Tibial nerve (tissue), 4 donors: ENCODE measurements around the gene STAT2. TPM values are rescaled to one million over a fixed set of nuclear protein-coding genes. Genes with fewer than 3 reads are reported as not detected.
"Not testable (repeated sequence)": the region's sequence is repeated elsewhere in the genome, so short reads cannot be mapped to it uniquely, and the experiment has no call there.

Experiments used
- DNase-seq, 2 donors: peaks; one replicate each; pipeline ENCODE4 v3.0.0-alpha.2; 2019; ENCODE audit warnings: low spot score in 2 of 2
- H3K27ac ChIP-seq, 4 donors: fragments of 200-600 bp; sonication (generic) in 3 of 4; one replicate each; pipeline ENCODE4 v1.5.1; 2017 to 2019; ENCODE audit warnings: mild to moderate bottlenecking in 1 of 4
- H3K27me3 ChIP-seq, 2 donors: fragments of 200-600 bp; sonication (generic) in 1 of 2; one replicate each; pipeline versions ENCODE4 v1.5.1 to v1.6.0; 2017 to 2019
- H3K36me3 ChIP-seq, 3 donors: fragments of 200-600 bp; sonication (generic); one replicate each; pipeline ENCODE4 v1.5.1; 2018 to 2019
- H3K4me1 ChIP-seq, 4 donors: fragments of 200-600 bp; sonication (generic) in 3 of 4; one replicate each; pipeline ENCODE4 v1.5.1; 2017 to 2019
- H3K4me3 ChIP-seq, 4 donors: fragments of 200-600 bp; sonication (generic) in 3 of 4; one replicate each; pipeline ENCODE4 v1.5.1; 2017 to 2019; ENCODE audit warnings: mild to moderate bottlenecking in 1 of 4, moderate library complexity in 1 of 4
- H3K9me3 ChIP-seq, 4 donors: fragments of 200-600 bp; sonication (generic) in 3 of 4; one replicate each; pipeline ENCODE4 v1.5.1; 2017 to 2019
- CTCF ChIP-seq, 5 experiments: fragments of 200-600 bp in 3 of 5; fragments of 450-650 bp in 2 of 5; sonication (generic) in 3 of 5; IDR thresholded peaks; one replicate each; pipeline ENCODE4 v1.5.1; 2016 to 2019; ENCODE audit warnings: antibody characterized with exemption in 5 of 5, mild to moderate bottlenecking in 3 of 5, moderate library complexity in 2 of 5
- EP300 ChIP-seq, 2 donors: sonication (generic); formaldehyde crosslinking; IDR thresholded peaks; one replicate each; pipeline ENCODE4 v1.6.1; 2017; ENCODE audit warnings: antibody characterized with exemption in 2 of 2, mild to moderate bottlenecking in 1 of 2
- POLR2A ChIP-seq, 2 donors: fragments of 450-650 bp; IDR thresholded peaks; one replicate each; pipeline ENCODE4 v1.6.1; 2017; ENCODE audit warnings: antibody characterized with exemption in 2 of 2, mild to moderate bottlenecking in 2 of 2, moderate library complexity in 2 of 2
- WGBS, 2 donors: methylation state at CpG; one replicate each; pipeline ENCODE4 v1.1.5; 2018; 5-methylcytosine and 5-hydroxymethylcytosine counted together
- total RNA-seq, 4 donors: library from RNA; depleted of rRNA; stranded (reverse); fragments of >200 nt; gene quantifications; one replicate each; pipeline ENCODE4 v1.1.0, GENCODE V29; 2016

The STAT2 gene
- total RNA-seq: 100 to 1,000 TPM; 163 to 296 (median 239) TPM

GRCh38 chr12:56359851-56360767 is at the start of gene STAT2:
TSS of gene STAT2 (minus strand) at chr12:56360107. CDS start at chr12:56356571, 3,536 bp downstream.
- Histone ChIP-seq H3K4me3 (peak within 1 kb of the TSS; percentile 67 to 78 (median 72)), H3K4me1 (peaks cover 0 to 29% (median 21%) of the 10 kb centered on the region in 4 donors), H3K27me3 (no peaks in the 10 kb centered on the region), H3K9me3 (no peaks in the 10 kb centered on the region), H3K36me3 (peaks cover under 1 to 16% (median 8%) of the 10 kb centered on the region in 3 donors), H3K27ac (peak within 1 kb of the TSS; percentile 89 to 95 (median 94))
- TF ChIP-seq POLR2A (IDR thresholded peaks at IDR 0.05) (peak; percentile 54 to 75), EP300 (IDR thresholded peaks at IDR 0.05) (peak; percentile 94 to 97), CTCF (IDR thresholded peaks at IDR 0.05) (peak in 4 of 5 experiments; percentile 5 to 25 (median 8))
- peak; percentile 96 to 98 for DNase-seq
- whole genome bisulfite sequencing, 2 donors: 1% methylated on average over 44 to 48 of the region's 54 CpGs

- Histone ChIP-seq H3K27me3 (no peaks in the 10 kb centered on the region), H3K9me3 (no peaks in the 10 kb centered on the region), H3K4me3 (no peak overlapping the region), H3K27ac (no peak overlapping the region), H3K4me1 (no peaks in the 10 kb centered on the region), H3K36me3 (no peaks in the 10 kb centered on the region)
- 85 to 88% methylated on average over 5 of the region's 5 CpGs for WGBS, 2 donors
- DNase-seq: no peak
- TF ChIP-seq CTCF (IDR thresholded peaks at IDR 0.05): no peak
- no peak for TF ChIP-seq POLR2A (IDR thresholded peaks at IDR 0.05)
- no peak for TF ChIP-seq EP300 (IDR thresholded peaks at IDR 0.05)
Observed at GRCh38 chr12:56408799-56409417, 49.0 kb upstream of the STAT2 start.

GRCh38 chr12:56404227-56404626 is 44.3 kb upstream of the STAT2 start:
- not testable (repeated sequence) for H3K27me3 ChIP-seq, H3K9me3 ChIP-seq, H3K27ac ChIP-seq, H3K36me3 ChIP-seq, H3K4me3 ChIP-seq, H3K4me1 ChIP-seq, DNase-seq
- 92 to 93% methylated on average over 3 of the region's 3 CpGs for WGBS, 2 donors

- not testable (repeated sequence) for DNase-seq, H3K27me3 ChIP-seq, H3K27ac ChIP-seq, H3K4me1 ChIP-seq, H3K4me3 ChIP-seq, H3K36me3 ChIP-seq
- H3K9me3 ChIP-seq: peaks cover 0 to 19% (median 0%) of the 10 kb centered on the region in 4 donors
Observed at GRCh38 chr12:56401612-56402011, 41.7 kb upstream of the STAT2 start.

GRCh38 chr12:56401125-56401524 is 41.2 kb upstream of the STAT2 start:
- not testable (repeated sequence) for H3K4me1 ChIP-seq, H3K27me3 ChIP-seq, H3K4me3 ChIP-seq, H3K36me3 ChIP-seq, H3K27ac ChIP-seq, DNase-seq
- peaks cover 0 to 19% (median 0%) of the 10 kb centered on the region in 4 donors for H3K9me3 ChIP-seq
- 84 to 85% methylated on average over 2 of the region's 3 CpGs for WGBS, 2 donors

- whole genome bisulfite sequencing, 2 donors: 92 to 94% methylated on average over 3 of the region's 3 CpGs
- not testable (repeated sequence) for H3K27me3 ChIP-seq, H3K36me3 ChIP-seq, H3K4me3 ChIP-seq, H3K4me1 ChIP-seq, H3K27ac ChIP-seq, DNase-seq
- peaks cover 0 to 19% (median 0%) of the 10 kb centered on the region in 4 donors for H3K9me3 ChIP-seq
Observed at GRCh38 chr12:56399466-56399865, 39.6 kb upstream of the STAT2 start.

- TF ChIP-seq CTCF (IDR thresholded peaks at IDR 0.05) (no peak), POLR2A (IDR thresholded peaks at IDR 0.05) (no peak), EP300 (IDR thresholded peaks at IDR 0.05) (no peak)
- Histone ChIP-seq H3K9me3 (peaks cover 0 to 19% (median 0%) of the 10 kb centered on the region in 4 donors), H3K27ac (no peak overlapping the region), H3K4me3 (no peak overlapping the region), H3K36me3 (no peaks in the 10 kb centered on the region), H3K4me1 (no peaks in the 10 kb centered on the region), H3K27me3 (no peaks in the 10 kb centered on the region)
- no peak for DNase-seq
Observed at GRCh38 chr12:56398324-56398723, 38.4 kb upstream of the STAT2 start.
